Right ventricle myocardium superior (tissue), 1 donor: ENCODE data around the gene RSRC2. TPM values are rescaled to one million over a fixed set of nuclear protein-coding genes. Genes with fewer than 3 reads are reported as not detected.
A peak's percentile ranks its signal among the peaks of the same experiment; 100 is the strongest.
"Not testable (repeated sequence)": the region's sequence is repeated elsewhere in the genome, so short reads cannot be mapped to it uniquely, and the experiment has no call there.

Source experiments
- ATAC-seq: fragments of 200-7000 bp; cut with Tn5 transposase; one replicate; pipeline ENCODE4 v1.9.1; 2020; ENCODE audit warnings: mild to moderate bottlenecking; ENCODE audit not compliant: poor library complexity
- DNase-seq: peaks from one replicate; pipeline ENCODE4 v3.0.0-alpha.2; 2020
- intact Hi-C: fragments of 100-400 bp; cut with DNase I; formaldehyde crosslinking; loops from one replicate; pipeline ENCODE4 v1.11.2; 2022
- total RNA-seq: library from RNA; stranded (reverse); fragmentation: NEBNext Ultra II Directional; extraction: Animal tissue kit (Norgen Biotek cat#: 25700); gene quantifications from one replicate; pipeline ENCODE4 v1.2.1, GENCODE V29; 2021
- donor health status: DM: no; HTN: yes; CAD: no; lungs with severe emphysema.

RSRC2 gene
- total RNA-seq, 1 donor from 2014 or later = 35.1 TPM

- ATAC-seq (no peak), DNase-seq (no peak)
- intact Hi-C loops = no loop called here
These were observed 3.5 kb downstream of the RSRC2 start for GRCh38 chr12:122523280-122523679.

GRCh38 chr12:122520676-122521075, 6.1 kb downstream of the RSRC2 start:
- intact Hi-C loops = no loop called here
- DNase-seq (no peak), ATAC-seq (no peak)

GRCh38 chr12:122519418-122519817, 7.3 kb downstream of the RSRC2 start:
- no peak for DNase-seq
- intact Hi-C loops = no loop called here
- no peak for ATAC-seq

- intact Hi-C loops = no loop called here
- no peak for ATAC-seq
- no peak for DNase-seq
These were observed 7.8 kb downstream of the RSRC2 start for GRCh38 chr12:122518908-122519307.

- intact Hi-C loops = no loop called here
- DNase-seq = no peak
- ATAC-seq = no peak
These were observed 8.9 kb downstream of the RSRC2 start for GRCh38 chr12:122517877-122518276.

GRCh38 chr12:122516544-122517361, 10.0 kb downstream of the RSRC2 start:
- DNase-seq (no peak), ATAC-seq (no peak)
- intact Hi-C loops = no loop called here

GRCh38 chr12:122515275-122515674, 11.5 kb downstream of the RSRC2 start:
- intact Hi-C loops = no loop called here
- DNase-seq (no peak), ATAC-seq (no peak)

GRCh38 chr12:122513660-122514059, 13.1 kb downstream of the RSRC2 start:
- DNase-seq = no peak

GRCh38 chr12:122513028-122513427, 13.7 kb downstream of the RSRC2 start:
- ATAC-seq, DNase-seq, intact Hi-C loops: not testable (repeated sequence)

More at GRCh38 chr12:122513660-122514059, 13.1 kb downstream of the RSRC2 start:
- intact Hi-C loops = no loop called here
- no peak for ATAC-seq

- ATAC-seq = peak; percentile 69
- intact Hi-C loops = no loop called here
- DNase-seq = no peak
These were observed 18.6 kb downstream of the RSRC2 start for GRCh38 chr12:122508163-122508562.

GRCh38 chr12:122506393-122506938, 20.3 kb downstream of the RSRC2 start:
- DNase-seq = no peak
- intact Hi-C loops = no loop called here

GRCh38 chr12:122505419-122506051, 21.2 kb downstream of the RSRC2 start:
- no peak for ATAC-seq
- intact Hi-C loops = no loop called here

More at GRCh38 chr12:122506393-122506938, 20.3 kb downstream of the RSRC2 start:
- no peak for ATAC-seq

GRCh38 chr12:122503783-122504590, 22.7 kb downstream of the RSRC2 start:
- ATAC-seq = no peak
- no peak for DNase-seq
- intact Hi-C loops = no loop called here

More at GRCh38 chr12:122505419-122506051, 21.2 kb downstream of the RSRC2 start:
- DNase-seq = no peak

GRCh38 chr12:122503147-122503751, 23.5 kb downstream of the RSRC2 start:
- ATAC-seq (no peak), DNase-seq (no peak)
- intact Hi-C loops = no loop called here

- no peak for DNase-seq
- intact Hi-C loops = no loop called here
- ATAC-seq = no peak
These were observed 25.2 kb downstream of the RSRC2 start for GRCh38 chr12:122501489-122501989.

- intact Hi-C loops = no loop called here
- ATAC-seq (peak; percentile 99), DNase-seq (peak; percentile 98)
These were observed 25.8 kb downstream of the RSRC2 start, which contains the start of gene ZCCHC8 for GRCh38 chr12:122500685-122501488. Gene ZCCHC8 (minus strand): TSS chr12:122500932. CDS start chr12:122500840, 92 bp downstream.

- DNase-seq = peak; percentile 65
- peak; percentile 66 for ATAC-seq
- intact Hi-C loops = no loop called here
These were observed 26.6 kb downstream of the RSRC2 start for GRCh38 chr12:122499991-122500684.
